Skeletal muscle satellite cell (primary cell): ENCODE data around the gene RHBDL2. TPM values are rescaled to one million over a fixed set of nuclear protein-coding genes. Genes with fewer than 3 reads are reported as not detected.
"Not testable (repeated sequence)": the region's sequence is repeated elsewhere in the genome, so short reads cannot be mapped to it uniquely, and the experiment has no call there.

Source experiments
- H3K27me3 ChIP-seq: 2 replicates; pipeline ENCODE4 v1.7.0; 2013; ENCODE audit warnings: low read length; ENCODE audit not compliant: control insufficient read depth, insufficient read depth
- H3K36me3 ChIP-seq: 2 replicates; pipeline ENCODE4 v1.7.0; 2013; ENCODE audit warnings: mild to moderate bottlenecking, control low read depth, low read length; ENCODE audit not compliant: insufficient read depth
- H3K4me1 ChIP-seq: 2 replicates; pipeline ENCODE4 v1.7.0; 2013; ENCODE audit warnings: low read length; ENCODE audit not compliant: control insufficient read depth, insufficient read depth
- H3K4me2 ChIP-seq: 2 replicates; pipeline ENCODE4 v1.7.0; 2013; ENCODE audit warnings: mild to moderate bottlenecking, low read length
- H3K4me3 ChIP-seq: 2 replicates; pipeline ENCODE4 v1.7.0; 2013; ENCODE audit warnings: low read length
- H3K9ac ChIP-seq: 2 replicates; pipeline ENCODE4 v1.7.0; 2013; ENCODE audit warnings: mild to moderate bottlenecking, low read depth, low read length, moderate library complexity
- H3K9me3 ChIP-seq: replicated peaks from 2 replicates; pipeline ENCODE4 v1.7.0; 2013; ENCODE audit warnings: mild to moderate bottlenecking, control low read depth, low read length
- small RNA-seq: library from RNA; depleted of rRNA; stranded (forward); fragments of <200 nt; gene quantifications from one replicate; pipeline ENCODE3, GENCODE V24; 2012

Gene RHBDL2

GRCh38 chr1:38846210-38846609 is 95.4 kb downstream of the RHBDL2 start:
- H3K27me3 ChIP-seq, result no peaks in the 10 kb centered on the region
- peaks cover 63% of the 10 kb centered on the region for H3K36me3 ChIP-seq
- no peaks in the 10 kb centered on the region for H3K4me1 ChIP-seq

DNA sequence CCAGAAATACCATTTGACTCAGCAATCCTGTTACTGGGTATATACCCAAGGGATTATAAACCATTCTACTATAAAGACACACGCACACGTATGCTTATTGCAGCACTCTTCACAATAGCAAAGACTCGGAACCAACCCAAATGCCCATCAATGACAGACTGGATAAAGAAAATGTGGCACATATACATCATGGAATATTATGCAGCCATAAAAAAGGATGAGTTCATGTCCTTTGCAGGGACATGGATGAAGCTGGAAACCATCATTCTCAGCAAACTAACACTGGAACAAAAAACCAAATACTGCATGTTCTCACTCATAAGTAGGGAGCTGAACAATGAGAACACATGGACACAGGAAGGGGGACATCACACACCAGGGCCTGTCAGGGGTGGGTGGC is 96.5 kb downstream of the RHBDL2 start:
- not testable (repeated sequence) for H3K4me3 ChIP-seq, H3K4me2 ChIP-seq, H3K4me1 ChIP-seq, H3K27me3 ChIP-seq, H3K9ac ChIP-seq, H3K9me3 ChIP-seq
- H3K36me3 ChIP-seq, result peaks cover 60% of the 10 kb centered on the region

More at GRCh38 chr1:38846210-38846609, 95.4 kb downstream of the RHBDL2 start:
- Histone ChIP-seq H3K4me3 (no peak overlapping the region), H3K4me2 (no peak overlapping the region), H3K9ac (no peak overlapping the region), H3K9me3 (no peaks in the 10 kb centered on the region)

- Histone ChIP-seq H3K9ac (no peak overlapping the region), H3K27me3 (no peaks in the 10 kb centered on the region), H3K4me1 (no peaks in the 10 kb centered on the region), H3K4me2 (no peak overlapping the region), H3K4me3 (no peak overlapping the region), H3K36me3 (peaks cover 51% of the 10 kb centered on the region), H3K9me3 (no peaks in the 10 kb centered on the region)
These were observed 101.3 kb downstream of the RHBDL2 start for GRCh38 chr1:38840281-38840680.

DNA sequence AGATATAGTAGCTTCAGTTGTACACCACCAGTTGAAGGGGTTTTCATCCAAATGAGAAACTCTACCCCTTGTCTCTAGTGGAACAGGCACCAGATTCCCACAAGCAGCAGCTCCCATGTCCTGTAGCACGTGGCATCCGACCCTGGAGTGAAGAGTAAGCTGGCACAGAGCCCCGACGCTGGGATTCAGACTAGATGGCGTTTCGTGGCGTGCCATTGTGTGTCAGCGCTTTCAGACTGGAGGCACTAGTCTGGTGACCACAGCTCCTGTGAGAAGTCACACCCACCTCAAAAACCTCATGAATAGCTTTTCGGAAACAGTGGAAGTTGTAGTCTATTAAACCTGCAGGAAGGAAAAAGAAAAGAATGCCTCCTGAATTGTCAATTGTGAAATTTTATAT is 102.3 kb downstream of the RHBDL2 start:
- Histone ChIP-seq H3K9me3 (no peaks in the 10 kb centered on the region), H3K4me3 (no peak overlapping the region), H3K4me1 (no peaks in the 10 kb centered on the region), H3K9ac (no peak overlapping the region), H3K27me3 (no peaks in the 10 kb centered on the region), H3K4me2 (no peak overlapping the region), H3K36me3 (peaks cover 44% of the 10 kb centered on the region)

GRCh38 chr1:38836316-38836715 is 105.3 kb downstream of the RHBDL2 start:
- Histone ChIP-seq H3K36me3 (peaks cover 28% of the 10 kb centered on the region), H3K27me3 (peaks cover 18% of the 10 kb centered on the region)
- not testable (repeated sequence) for H3K4me3 ChIP-seq, H3K9me3 ChIP-seq, H3K9ac ChIP-seq, H3K4me1 ChIP-seq, H3K4me2 ChIP-seq

Small RNA genes lying within 50 kb of the gene (small RNA-seq; reads per million reads assigned to genes)
- gene GJA9-MYCBP, result not detected
- gene RF00019, result not detected
- gene RNU6-605P, result not detected
